ENCODE data around the gene CCDC85C.

DNA sequence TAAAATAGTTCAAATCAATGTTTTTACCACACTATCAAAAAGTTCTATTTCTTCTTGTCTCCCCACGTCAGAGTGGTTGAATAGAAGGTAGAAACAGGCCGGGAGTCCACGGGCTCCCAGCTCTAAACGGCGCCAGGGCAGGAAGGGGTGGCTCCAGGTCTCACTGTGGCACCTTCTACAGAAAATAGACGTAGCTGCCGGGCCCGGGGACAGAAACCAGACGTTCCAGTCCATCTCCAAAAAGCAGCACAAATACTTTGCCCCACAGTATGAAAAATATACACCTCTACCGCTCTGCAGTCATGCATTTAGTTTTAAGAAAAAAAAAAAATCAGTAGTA, 91.9 kb downstream of the CCDC85C start:
- TF ChIP-seq YY1 (IDR thresholded peaks at IDR 0.05; ENCODE audit: low read depth) = no peak
- TF ChIP-seq, protein P1, sequence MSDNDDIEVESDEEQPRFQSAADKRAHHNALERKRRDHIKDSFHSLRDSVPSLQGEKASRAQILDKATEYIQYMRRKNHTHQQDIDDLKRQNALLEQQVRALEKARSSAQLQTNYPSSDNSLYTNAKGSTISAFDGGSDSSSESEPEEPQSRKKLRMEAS (IDR thresholded peaks at IDR 0.05) = no peak
- TF ChIP-seq EP300 (IDR thresholded peaks at IDR 0.05; ENCODE audit: borderline replicate concordance) = no peak
- no peak for TF ChIP-seq TCF12 (IDR thresholded peaks at IDR 0.05; ENCODE audit: low read depth)
- TF ChIP-seq NFIC (IDR thresholded peaks at IDR 0.05) = no peak
- TF ChIP-seq TAF1 (IDR thresholded peaks at IDR 0.05; ENCODE audit: low read depth) = no peak
- no peak for TF ChIP-seq CREB1 (IDR thresholded peaks at IDR 0.05; ENCODE audit: low read depth)
- TF ChIP-seq, protein P2, sequence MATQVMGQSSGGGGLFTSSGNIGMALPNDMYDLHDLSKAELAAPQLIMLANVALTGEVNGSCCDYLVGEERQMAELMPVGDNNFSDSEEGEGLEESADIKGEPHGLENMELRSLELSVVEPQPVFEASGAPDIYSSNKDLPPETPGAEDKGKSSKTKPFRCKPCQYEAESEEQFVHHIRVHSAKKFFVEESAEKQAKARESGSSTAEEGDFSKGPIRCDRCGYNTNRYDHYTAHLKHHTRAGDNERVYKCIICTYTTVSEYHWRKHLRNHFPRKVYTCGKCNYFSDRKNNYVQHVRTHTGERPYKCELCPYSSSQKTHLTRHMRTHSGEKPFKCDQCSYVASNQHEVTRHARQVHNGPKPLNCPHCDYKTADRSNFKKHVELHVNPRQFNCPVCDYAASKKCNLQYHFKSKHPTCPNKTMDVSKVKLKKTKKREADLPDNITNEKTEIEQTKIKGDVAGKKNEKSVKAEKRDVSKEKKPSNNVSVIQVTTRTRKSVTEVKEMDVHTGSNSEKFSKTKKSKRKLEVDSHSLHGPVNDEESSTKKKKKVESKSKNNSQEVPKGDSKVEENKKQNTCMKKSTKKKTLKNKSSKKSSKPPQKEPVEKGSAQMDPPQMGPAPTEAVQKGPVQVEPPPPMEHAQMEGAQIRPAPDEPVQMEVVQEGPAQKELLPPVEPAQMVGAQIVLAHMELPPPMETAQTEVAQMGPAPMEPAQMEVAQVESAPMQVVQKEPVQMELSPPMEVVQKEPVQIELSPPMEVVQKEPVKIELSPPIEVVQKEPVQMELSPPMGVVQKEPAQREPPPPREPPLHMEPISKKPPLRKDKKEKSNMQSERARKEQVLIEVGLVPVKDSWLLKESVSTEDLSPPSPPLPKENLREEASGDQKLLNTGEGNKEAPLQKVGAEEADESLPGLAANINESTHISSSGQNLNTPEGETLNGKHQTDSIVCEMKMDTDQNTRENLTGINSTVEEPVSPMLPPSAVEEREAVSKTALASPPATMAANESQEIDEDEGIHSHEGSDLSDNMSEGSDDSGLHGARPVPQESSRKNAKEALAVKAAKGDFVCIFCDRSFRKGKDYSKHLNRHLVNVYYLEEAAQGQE (IDR thresholded peaks at IDR 0.05; ENCODE audit: low read depth) = no peak
- TF ChIP-seq FOXM1 (IDR thresholded peaks at IDR 0.05; ENCODE audit: borderline replicate concordance, low read depth) = no peak
- no peak for TF ChIP-seq CEBPB (IDR thresholded peaks at IDR 0.05)
- TF ChIP-seq, protein P3, sequence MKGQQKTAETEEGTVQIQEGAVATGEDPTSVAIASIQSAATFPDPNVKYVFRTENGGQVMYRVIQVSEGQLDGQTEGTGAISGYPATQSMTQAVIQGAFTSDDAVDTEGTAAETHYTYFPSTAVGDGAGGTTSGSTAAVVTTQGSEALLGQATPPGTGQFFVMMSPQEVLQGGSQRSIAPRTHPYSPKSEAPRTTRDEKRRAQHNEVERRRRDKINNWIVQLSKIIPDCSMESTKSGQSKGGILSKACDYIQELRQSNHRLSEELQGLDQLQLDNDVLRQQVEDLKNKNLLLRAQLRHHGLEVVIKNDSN (IDR thresholded peaks at IDR 0.05) = no peak
- TF ChIP-seq EGR1 (IDR thresholded peaks at IDR 0.05) = no peak
- no peak for TF ChIP-seq ZBTB7A (IDR thresholded peaks at IDR 0.05; ENCODE audit: low read depth)
